Measurements from ENCODE around the gene VASH1.
"Not testable (repeated sequence)": the region's sequence is repeated elsewhere in the genome, so short reads cannot be mapped to it uniquely, and the experiment has no call there.

VASH1 gene

DNA sequence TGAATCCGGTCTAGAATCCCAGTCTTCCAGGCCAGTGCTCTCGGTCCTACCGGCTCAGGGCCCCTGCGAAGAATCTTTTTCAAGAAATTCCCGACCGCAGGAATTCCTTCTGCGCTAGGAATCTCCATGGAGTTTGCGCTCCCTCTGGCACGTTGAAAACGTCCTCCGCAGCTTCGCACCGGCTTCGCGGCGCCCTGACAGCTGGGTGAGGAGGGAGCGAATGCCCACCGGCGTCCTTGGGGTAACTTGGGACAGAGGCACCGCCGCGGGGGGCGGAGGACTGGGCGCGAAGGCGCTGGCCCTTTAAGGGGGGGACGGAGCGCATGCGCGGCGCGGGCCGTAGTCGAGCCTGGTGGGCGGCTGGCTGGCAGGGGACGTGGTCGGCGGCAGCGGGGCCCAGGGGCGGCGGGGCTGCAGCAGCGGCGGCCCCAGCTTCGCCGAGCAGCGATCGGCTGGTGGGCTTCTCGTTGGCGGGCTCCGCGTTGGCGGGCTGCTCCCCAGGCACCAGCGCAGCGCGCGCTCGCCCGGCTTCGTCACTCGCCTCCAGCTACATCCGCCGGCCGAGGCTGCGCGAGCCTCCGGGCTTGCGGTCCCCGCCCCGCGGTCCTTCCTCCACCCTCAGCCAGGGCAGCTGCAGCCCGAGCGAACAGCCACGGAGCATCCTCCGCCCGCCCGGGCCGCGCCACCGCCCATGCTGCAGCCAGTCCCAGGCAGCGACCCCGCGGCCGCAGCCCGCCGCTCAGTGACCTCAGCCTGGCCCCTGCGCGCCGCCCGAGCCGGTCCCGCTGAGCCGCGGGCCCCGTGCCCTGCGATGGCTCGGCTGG lies at the start of gene VASH1:
VASH1 (plus strand) TSS at position 333 of the 824 bp plus-strand sequence. CDS start 1,354 bp downstream, outside the sequence.
- peak; percentile 85 for ATAC-seq
- peak within 1 kb of the TSS; percentile 39 for H3K27ac Mint-ChIP-seq
- peak; percentile 69 for DNase-seq
- H3K9me3 Mint-ChIP-seq, result no peaks in the 10 kb centered on the region
- peak within 1 kb of the TSS; percentile 74 for H3K4me3 Mint-ChIP-seq
- H3K4me1 Mint-ChIP-seq, result peaks cover 14% of the 10 kb centered on the region
- no peaks in the 10 kb centered on the region for H3K36me3 Mint-ChIP-seq (ENCODE audit: low read depth)
- peaks cover 57% of the 10 kb centered on the region for H3K27me3 Mint-ChIP-seq

DNA sequence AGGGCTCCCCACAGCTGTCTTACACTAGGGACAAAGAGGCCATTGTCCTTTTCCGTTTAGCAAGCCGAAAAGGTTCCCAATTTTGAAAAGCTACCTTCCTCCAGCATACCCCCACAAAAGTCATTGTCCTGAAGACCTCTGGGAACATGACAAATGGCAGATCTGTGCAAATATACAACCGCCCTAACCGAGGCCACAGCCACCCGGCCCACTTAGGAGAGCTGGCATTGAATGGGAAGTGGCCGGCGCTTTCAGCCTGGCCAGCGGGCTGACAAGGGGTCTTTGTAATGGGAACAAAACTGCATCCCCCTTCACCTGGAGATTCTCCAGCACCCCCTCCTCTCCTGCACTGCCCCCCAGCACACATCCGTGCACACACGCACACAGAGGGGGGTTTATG lies 48.1 kb upstream of the VASH1 start:
- Mint-ChIP-seq H3K27ac (no peak overlapping the region), H3K4me3 (no peak overlapping the region), H3K27me3 (peaks cover 8% of the 10 kb centered on the region), H3K9me3 (no peaks in the 10 kb centered on the region), H3K36me3 (ENCODE audit: low read depth) (no peaks in the 10 kb centered on the region), H3K4me1 (no peaks in the 10 kb centered on the region)
- ATAC-seq, result no peak
- no peak for DNase-seq

DNA sequence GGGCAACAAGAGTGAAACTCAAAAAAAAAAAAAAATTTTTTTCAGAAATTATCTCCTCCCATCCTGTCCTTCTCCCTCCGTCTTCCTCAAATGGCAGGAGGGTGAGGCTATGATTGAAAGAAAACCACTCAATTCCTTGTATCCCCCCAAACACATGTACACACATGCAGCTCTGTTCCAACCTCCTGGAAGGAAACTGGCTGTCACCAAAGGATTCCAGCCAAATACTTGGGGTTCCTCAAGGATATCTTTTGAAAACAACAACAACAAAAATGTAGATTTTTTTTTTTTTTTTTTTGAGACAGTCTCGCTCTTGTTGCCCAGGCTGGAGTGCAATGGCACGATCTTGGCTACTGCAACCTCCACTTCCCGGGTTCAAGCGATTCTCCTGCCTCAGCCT lies 46.8 kb upstream of the VASH1 start:
- Mint-ChIP-seq H3K36me3 (ENCODE audit: low read depth) (no peaks in the 10 kb centered on the region), H3K9me3 (no peaks in the 10 kb centered on the region), H3K27me3 (peaks cover 8% of the 10 kb centered on the region), H3K4me3 (no peak overlapping the region), H3K4me1 (no peaks in the 10 kb centered on the region), H3K27ac (no peak overlapping the region)
- DNase-seq (no peak), ATAC-seq (no peak)

DNA sequence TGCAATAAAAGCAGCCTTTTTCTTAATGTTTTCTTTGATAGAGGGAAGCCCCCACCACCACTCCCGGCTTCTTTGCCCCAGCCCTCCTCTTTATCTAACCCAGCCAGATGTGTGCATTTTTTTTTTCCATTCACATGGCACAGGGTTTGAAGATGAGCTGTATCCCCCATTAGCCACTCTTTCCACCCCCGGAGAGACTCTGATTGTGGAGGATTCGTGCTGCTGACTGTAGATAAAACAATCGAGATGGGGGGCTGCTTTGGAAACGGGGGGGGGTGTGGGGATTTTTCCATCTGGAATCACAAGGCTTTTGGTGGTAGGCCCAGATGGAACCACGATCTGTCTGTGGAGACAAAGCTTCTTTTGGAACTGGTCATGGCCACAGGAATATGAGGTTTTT lies 46.2 kb upstream of the VASH1 start:
- Mint-ChIP-seq H3K4me1 (no peaks in the 10 kb centered on the region), H3K4me3 (no peak overlapping the region), H3K27me3 (peaks cover 8% of the 10 kb centered on the region), H3K9me3 (no peaks in the 10 kb centered on the region), H3K36me3 (ENCODE audit: low read depth) (no peaks in the 10 kb centered on the region), H3K27ac (no peak overlapping the region)
- ATAC-seq (no peak), DNase-seq (no peak)

DNA sequence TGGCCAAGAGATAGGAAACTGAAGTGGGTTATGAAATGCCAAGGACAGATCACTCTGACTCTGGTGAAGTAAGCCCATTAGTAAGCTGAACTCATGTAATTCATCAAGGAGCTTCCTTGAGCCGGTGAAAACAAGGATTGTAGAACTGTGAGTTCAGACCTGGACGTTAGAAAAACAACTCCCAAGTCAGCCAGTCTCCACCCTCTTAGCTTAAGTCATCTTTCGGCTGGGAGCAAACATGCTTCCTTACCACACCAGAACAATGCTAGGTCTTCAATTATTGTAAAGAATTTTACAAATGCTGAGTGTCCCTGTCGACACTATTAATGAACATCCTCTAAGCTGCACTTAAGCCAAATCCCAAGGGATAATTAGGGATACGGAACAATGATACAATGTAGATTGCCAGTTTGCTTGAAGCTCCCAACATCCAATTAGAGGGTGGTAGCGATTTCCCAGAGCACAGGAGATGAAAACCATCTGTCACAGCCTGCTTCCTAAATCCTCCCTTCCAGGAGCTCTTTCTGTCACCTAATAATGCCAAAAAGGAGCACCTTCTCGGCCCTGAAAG lies 45.7 kb upstream of the VASH1 start:
- DNase-seq, result no peak
- Mint-ChIP-seq H3K27me3 (peaks cover 8% of the 10 kb centered on the region), H3K9me3 (no peaks in the 10 kb centered on the region), H3K4me3 (no peak overlapping the region), H3K36me3 (ENCODE audit: low read depth) (no peaks in the 10 kb centered on the region), H3K4me1 (no peaks in the 10 kb centered on the region), H3K27ac (no peak overlapping the region)
- ATAC-seq, result no peak

DNA sequence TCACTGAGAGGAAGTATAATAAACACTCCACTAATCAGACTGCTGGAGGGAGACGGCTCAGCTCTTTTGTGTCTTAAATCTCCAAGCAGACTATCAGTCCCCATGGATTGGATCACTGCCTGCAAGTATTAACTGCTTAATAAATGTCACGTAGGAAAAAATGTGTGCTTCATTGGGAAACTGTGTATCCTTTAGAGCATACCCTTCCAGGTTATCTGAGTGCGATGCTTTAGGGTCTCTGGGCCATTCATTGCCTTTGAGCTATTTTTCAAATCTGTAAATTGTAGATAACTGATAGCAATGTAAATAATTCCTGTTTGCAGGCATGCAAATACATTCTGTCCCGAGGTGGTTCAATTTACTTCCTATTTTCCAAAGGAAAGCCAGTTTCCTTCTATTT lies 45.0 kb upstream of the VASH1 start:
- Mint-ChIP-seq H3K36me3 (ENCODE audit: low read depth) (no peaks in the 10 kb centered on the region), H3K4me1 (no peaks in the 10 kb centered on the region), H3K4me3 (no peak overlapping the region), H3K9me3 (no peaks in the 10 kb centered on the region), H3K27ac (no peak overlapping the region), H3K27me3 (peaks cover 8% of the 10 kb centered on the region)
- DNase-seq (no peak), ATAC-seq (no peak)

DNA sequence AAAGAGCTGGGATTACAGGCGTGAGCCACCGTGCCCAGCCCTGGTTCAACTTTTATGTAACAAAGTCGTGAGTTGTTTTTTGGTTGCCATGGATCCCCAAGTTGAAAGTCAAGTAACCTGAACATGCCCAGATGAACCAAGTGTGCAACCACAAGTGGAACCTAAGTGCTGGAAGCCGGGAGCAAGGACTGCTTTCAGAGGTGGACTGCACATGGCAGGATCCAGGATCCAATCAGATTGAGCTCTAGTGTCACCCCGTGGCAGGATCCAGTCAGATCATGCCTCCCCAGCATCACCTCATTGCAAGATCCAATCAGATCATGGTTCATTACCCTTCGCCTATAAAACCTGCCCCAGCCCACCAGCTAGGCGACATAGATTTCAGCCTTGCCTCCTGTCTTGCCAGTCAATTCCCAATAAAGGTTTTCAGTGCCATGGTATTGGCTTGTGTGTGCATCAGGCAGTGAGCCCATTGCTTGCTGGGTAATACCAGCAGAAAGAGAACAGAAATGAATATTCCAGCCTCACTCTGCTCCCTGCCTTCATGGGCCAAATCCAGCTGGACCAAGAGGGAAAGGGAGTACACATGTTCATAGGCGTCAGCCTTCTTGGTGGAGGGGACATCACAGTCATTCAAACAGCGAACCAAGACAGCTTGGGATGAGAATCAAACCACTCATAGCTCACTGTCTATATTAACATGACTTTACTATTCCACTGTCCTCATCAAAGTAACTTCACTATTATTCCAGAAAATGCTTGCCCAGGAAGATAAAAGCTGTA lies 43.6 kb upstream of the VASH1 start:
- Mint-ChIP-seq H3K4me3 (no peak overlapping the region), H3K4me1 (no peaks in the 10 kb centered on the region), H3K36me3 (ENCODE audit: low read depth) (no peaks in the 10 kb centered on the region), H3K27ac (no peak overlapping the region), H3K27me3 (peaks cover 10% of the 10 kb centered on the region), H3K9me3 (no peaks in the 10 kb centered on the region)
- ATAC-seq (no peak), DNase-seq (no peak)

DNA sequence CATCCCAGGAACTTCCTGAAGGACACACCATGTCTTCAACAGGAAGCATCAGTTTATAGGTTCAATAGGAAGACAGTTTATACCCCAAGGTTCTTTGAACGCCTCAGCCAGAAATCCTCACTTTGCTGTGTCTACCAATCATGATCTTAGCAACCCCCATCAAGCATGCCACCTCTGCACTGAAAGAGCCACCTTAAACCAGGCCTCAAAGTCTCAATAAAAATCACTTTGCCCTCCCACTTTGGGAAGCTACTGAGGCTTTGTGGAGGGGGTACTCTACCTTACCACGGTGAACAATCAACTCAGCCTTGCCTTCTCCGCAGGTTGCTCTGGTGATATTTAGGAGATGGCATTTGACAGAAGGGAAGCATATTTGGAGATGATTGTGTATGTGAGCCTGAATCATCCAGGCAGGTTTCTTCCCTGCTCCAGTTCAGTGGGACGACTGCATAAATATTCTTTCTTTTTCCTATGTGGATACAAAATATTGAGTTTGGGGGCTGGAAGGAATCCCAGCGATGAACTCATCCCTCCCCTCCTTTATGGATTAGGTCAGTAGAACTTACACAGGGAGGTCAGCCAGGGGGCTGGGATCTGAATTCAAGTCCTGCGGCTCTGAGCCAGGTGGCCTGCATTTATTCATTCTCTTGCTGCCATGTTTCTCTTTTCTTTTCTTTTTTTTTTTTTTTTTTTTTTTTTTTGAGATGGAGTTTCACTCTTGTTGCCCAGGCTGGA lies 42.8 kb upstream of the VASH1 start:
- no peak overlapping the region for H3K27ac Mint-ChIP-seq
- no peak for ATAC-seq
- no peaks in the 10 kb centered on the region for H3K36me3 Mint-ChIP-seq (ENCODE audit: low read depth)
- H3K27me3 Mint-ChIP-seq, result peaks cover 10% of the 10 kb centered on the region
- no peaks in the 10 kb centered on the region for H3K4me1 Mint-ChIP-seq
- no peaks in the 10 kb centered on the region for H3K9me3 Mint-ChIP-seq
- DNase-seq, result no peak
- no peak overlapping the region for H3K4me3 Mint-ChIP-seq

DNA sequence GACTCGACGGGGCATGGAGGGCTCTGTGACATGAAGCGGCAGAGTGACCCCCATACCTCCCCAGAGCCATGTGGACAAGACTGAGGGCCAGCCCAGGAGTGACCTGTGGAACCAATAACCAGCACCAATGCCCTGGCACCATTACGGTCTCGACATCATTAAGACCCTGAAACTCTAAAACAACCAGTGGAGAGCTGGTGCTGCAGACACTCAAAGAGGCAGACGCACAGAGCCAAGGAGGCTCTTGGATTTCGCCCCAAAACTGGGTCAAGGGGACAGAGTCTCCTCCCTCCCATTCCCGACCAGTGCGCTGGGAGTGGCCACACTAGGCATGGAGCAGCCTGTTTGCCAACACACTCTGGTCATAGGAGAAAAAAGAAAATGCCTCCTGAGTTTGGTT lies 41.6 kb upstream of the VASH1 start:
- H3K27ac Mint-ChIP-seq, result no peak overlapping the region
- peaks cover 10% of the 10 kb centered on the region for H3K27me3 Mint-ChIP-seq
- DNase-seq (no peak), ATAC-seq (no peak)
- no peaks in the 10 kb centered on the region for H3K4me1 Mint-ChIP-seq
- H3K9me3 Mint-ChIP-seq, result no peaks in the 10 kb centered on the region
- H3K4me3 Mint-ChIP-seq, result no peak overlapping the region
- H3K36me3 Mint-ChIP-seq (ENCODE audit: low read depth), result no peaks in the 10 kb centered on the region

DNA sequence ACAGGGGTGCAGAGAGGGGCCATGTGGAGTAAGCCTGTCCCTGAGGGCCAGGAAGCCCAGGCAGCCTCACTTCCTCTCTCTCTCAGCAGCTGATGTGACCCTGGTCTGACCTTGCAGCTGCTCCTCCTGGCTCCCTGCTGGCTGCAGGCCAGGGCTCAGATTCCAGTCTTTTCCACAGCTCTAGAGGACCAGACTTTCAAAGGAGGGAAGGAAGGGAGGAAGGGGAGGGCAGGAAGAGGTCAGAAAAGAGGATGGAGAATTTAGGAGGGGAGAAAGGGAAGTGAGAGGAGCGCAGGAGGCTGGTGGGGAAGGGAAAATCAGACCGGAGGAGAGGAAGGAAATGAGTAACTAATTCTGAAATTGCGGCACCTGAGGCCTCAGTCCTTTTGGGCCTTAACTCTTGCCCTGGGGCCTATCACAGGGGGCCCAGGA lies 40.9 kb upstream of the VASH1 start:
- ATAC-seq (no peak), DNase-seq (no peak)
- peaks cover 10% of the 10 kb centered on the region for H3K27me3 Mint-ChIP-seq
- H3K27ac Mint-ChIP-seq, result no peak overlapping the region
- H3K4me1 Mint-ChIP-seq, result no peaks in the 10 kb centered on the region
- H3K36me3 Mint-ChIP-seq (ENCODE audit: low read depth), result no peaks in the 10 kb centered on the region
- no peak overlapping the region for H3K4me3 Mint-ChIP-seq
- H3K9me3 Mint-ChIP-seq, result no peaks in the 10 kb centered on the region

DNA sequence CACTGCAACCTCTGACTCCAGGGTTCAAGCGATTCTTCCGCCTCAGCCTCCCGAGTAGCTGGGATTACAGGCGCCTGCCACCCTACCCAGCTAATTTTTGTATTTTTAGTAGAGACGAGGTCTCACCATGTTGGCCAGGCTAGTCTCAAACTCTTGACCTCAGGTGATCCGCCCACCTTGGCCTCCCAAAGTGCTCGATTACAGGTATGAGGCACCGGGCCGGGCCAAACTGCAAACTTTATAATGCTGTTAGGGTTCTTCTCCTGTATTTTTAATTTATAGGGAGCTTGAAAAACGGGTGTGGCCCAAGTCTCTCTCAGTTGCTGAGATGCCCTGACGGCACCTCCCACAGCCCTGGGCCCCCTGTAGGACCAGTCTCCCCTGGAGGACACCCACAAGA lies 39.8 kb upstream of the VASH1 start:
- not testable (repeated sequence) for H3K36me3 Mint-ChIP-seq (ENCODE audit: low read depth); H3K27me3 Mint-ChIP-seq; H3K4me3 Mint-ChIP-seq; H3K4me1 Mint-ChIP-seq; ATAC-seq; H3K9me3 Mint-ChIP-seq; DNase-seq; H3K27ac Mint-ChIP-seq

DNA sequence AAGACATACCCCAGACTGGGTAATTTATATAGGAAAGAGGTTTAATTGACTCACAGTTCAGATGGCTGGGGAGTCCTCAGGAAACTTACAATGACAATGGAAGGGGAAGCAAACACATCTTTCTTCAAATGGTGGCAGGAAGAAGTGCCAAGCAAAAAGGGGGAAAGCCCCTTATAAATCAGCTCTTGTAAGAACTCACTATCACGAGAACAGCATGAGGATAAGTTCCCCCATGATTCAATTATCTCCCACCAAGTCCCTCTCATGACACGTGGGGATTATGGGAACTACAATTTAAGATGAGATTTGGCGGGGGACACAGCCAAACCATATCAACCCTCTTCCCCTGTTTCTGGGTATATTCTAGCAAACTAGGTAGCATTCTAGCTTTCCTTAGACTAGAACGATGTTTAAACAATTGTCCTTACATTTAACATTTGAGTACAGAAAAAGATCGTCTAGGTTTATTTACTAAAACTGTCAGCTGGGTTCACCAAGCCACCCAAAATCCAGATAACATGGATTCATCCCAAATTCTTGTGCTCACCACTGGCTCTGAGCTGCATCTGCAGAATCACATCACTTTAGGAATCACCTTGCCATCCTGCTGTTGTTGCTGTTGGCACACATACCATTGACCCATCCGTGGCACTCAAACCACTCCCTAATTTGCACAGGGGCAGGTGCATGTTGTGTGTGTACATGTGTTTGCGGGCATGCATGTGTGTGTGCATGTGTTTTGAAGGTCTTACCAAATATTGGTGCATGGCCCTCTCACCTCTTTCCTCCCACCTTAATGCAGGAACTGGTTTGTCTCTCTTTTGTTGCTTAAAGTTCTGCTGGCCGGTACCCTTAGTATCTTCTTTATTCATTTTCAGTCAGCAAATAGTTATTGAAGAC lies 36.4 kb upstream of the VASH1 start:
- ATAC-seq, result no peak

DNA sequence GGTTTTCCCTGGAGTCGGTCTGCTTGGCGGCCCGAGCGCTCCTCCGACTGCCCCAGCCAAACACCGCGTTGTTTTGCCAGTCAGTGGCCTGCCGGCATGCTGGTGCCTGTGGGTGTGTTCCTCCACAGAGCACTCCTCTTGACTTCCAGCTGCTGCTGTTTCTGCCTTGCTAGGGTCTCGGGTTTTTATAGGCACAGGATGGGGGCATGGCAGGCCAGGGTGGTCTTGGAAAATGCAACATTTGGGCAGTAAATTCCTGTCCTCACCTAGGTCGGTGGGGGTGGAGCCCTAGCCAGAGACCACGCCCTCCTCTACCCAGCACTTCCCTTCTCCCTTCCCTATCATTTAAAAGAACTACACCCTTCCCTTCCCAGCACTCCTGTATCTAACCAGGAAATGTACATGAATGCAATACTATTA lies 34.7 kb upstream of the VASH1 start:
- DNase-seq, result no peak
- ATAC-seq, result no peak
- Mint-ChIP-seq H3K4me1 (no peaks in the 10 kb centered on the region), H3K36me3 (ENCODE audit: low read depth) (no peaks in the 10 kb centered on the region), H3K9me3 (no peaks in the 10 kb centered on the region), H3K4me3 (no peak overlapping the region), H3K27me3 (peaks cover 5% of the 10 kb centered on the region), H3K27ac (no peak overlapping the region)

More for the DNA sequence above, 36.4 kb upstream of the VASH1 start:
- H3K4me3 Mint-ChIP-seq, result no peak overlapping the region
- H3K9me3 Mint-ChIP-seq, result no peaks in the 10 kb centered on the region
- H3K36me3 Mint-ChIP-seq (ENCODE audit: low read depth), result no peaks in the 10 kb centered on the region
- no peaks in the 10 kb centered on the region for H3K4me1 Mint-ChIP-seq
- no peak overlapping the region for H3K27ac Mint-ChIP-seq
- H3K27me3 Mint-ChIP-seq, result peaks cover 5% of the 10 kb centered on the region
- no peak for DNase-seq

DNA sequence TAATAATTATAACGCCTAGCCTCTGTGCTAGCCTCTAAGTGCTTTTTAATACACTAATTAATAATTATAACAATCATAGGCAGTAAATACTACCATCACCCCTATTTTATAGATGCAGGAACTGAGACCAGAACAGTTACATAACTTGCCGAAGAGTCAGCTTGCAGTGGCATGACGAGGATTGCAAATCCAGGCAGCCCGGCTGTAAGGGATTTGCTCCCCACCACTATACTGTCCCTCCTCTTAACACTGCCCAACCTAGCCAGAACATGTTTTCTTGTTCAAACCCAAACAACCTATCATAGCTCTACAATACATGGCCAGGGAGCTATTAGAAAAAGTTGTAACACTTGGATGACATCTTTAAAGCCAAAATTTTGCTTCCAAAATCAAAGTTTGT lies 33.9 kb upstream of the VASH1 start:
- H3K4me1 Mint-ChIP-seq, result no peaks in the 10 kb centered on the region
- H3K36me3 Mint-ChIP-seq (ENCODE audit: low read depth), result no peaks in the 10 kb centered on the region
- H3K4me3 Mint-ChIP-seq, result no peak overlapping the region
- H3K9me3 Mint-ChIP-seq, result no peaks in the 10 kb centered on the region
- DNase-seq (no peak), ATAC-seq (no peak)
- H3K27ac Mint-ChIP-seq, result no peak overlapping the region
- peaks cover 5% of the 10 kb centered on the region for H3K27me3 Mint-ChIP-seq

Measured in activated naive CD8-positive, alpha-beta T cell treated with anti-CD3 and anti-CD28 coated beads, Interleukin-2, amount 50 U/mL, for 24 hours (primary cell).